HepG2 (cell line): Measurements from ENCODE around the gene GPR62. TPM values are rescaled to one million over a fixed set of nuclear protein-coding genes. Genes with fewer than 3 reads are reported as not detected.

ENCODE experiments used
- AKAP8 ChIP-seq: sonication (generic); formaldehyde crosslinking; IDR thresholded peaks from 2 replicates; pipeline ENCODE4 v1.5.1; 2020; ENCODE audit warnings: mild to moderate bottlenecking, missing genetic modification reagents
- CREM ChIP-seq, 2 experiments: sonication (generic) in 1 of 2; formaldehyde crosslinking in 1 of 2; IDR thresholded peaks; 2 replicates each; pipeline versions ENCODE4 v1.4.0 to v1.6.1; 2016 to 2020; ENCODE audit warnings: antibody characterized with exemption in 1 of 2, mild to moderate bottlenecking in 1 of 2, missing genetic modification reagents in 1 of 2
- GATA4 ChIP-seq: sonication (generic); IDR thresholded peaks from 2 replicates; pipeline ENCODE4 v1.6.1; 2016; ENCODE audit warnings: antibody characterized with exemption, low read depth, borderline replicate concordance
- HNF4A ChIP-seq: sonication (generic); formaldehyde crosslinking; IDR thresholded peaks from 2 replicates; pipeline ENCODE4 v1.4.0; 2020; ENCODE audit warnings: missing genetic modification reagents
- LCORL ChIP-seq, 2 experiments: fragments of 450-650 bp in 1 of 2; sonication (generic) in 1 of 2; formaldehyde crosslinking in 1 of 2; IDR thresholded peaks; 2 replicates each; pipeline versions ENCODE4 v1.5.0 to v1.6.1; 2017 to 2020; ENCODE audit warnings: antibody characterized with exemption in 1 of 2, missing genetic modification reagents in 1 of 2
- MXD4 ChIP-seq: IDR thresholded peaks from 2 replicates; pipeline ENCODE4 v1.6.1; 2016; ENCODE audit warnings: mild to moderate bottlenecking, missing biosample characterization, missing genetic modification reagents
- MYC ChIP-seq: sonication (generic); formaldehyde crosslinking; IDR thresholded peaks from 2 replicates; pipeline ENCODE4 v1.9.0; 2021; ENCODE audit warnings: missing genetic modification reagents, borderline replicate concordance
- NFIC ChIP-seq: IDR thresholded peaks from 2 replicates; pipeline ENCODE4 v1.6.1; 2012; ENCODE audit warnings: mild to moderate bottlenecking, low read length, inconsistent platforms
- ZBTB38 ChIP-seq: sonication (generic); formaldehyde crosslinking; IDR thresholded peaks from 2 replicates; pipeline ENCODE4 v1.5.1; 2020; ENCODE audit warnings: mild to moderate bottlenecking, missing genetic modification reagents
- ZNF496 ChIP-seq: sonication (generic); formaldehyde crosslinking; IDR thresholded peaks from 2 replicates; pipeline ENCODE4 v1.8.1; 2023; ENCODE audit warnings: mild to moderate bottlenecking, moderate library complexity, missing genetic modification reagents; ENCODE audit not compliant: insufficient replicate concordance
- ZNF562 ChIP-seq: sonication (generic); formaldehyde crosslinking; IDR thresholded peaks from 2 replicates; pipeline ENCODE4 v1.8.0; 2022; ENCODE audit warnings: missing genetic modification reagents, borderline replicate concordance
- ZNF607 ChIP-seq: sonication (generic); formaldehyde crosslinking; IDR thresholded peaks from 2 replicates; pipeline ENCODE4 v1.5.1; 2020; ENCODE audit warnings: missing genetic modification reagents, mild to moderate bottlenecking, borderline replicate concordance
- ZNF749 ChIP-seq: sonication (generic); formaldehyde crosslinking; IDR thresholded peaks from 2 replicates; pipeline ENCODE4 v1.8.0; 2022; ENCODE audit warnings: mild to moderate bottlenecking, missing genetic modification reagents, moderate library complexity, borderline replicate concordance
- polyA plus RNA-seq, 8 experiments: library from polyadenylated mRNA; depleted of rRNA in 3 of 8; stranded (reverse) in 7 of 8; unstranded in 1 of 8; fragments of >200 nt; fragmentation: Illumina TruSeq in 4 of 8; extraction: Trizol in 4 of 8; gene quantifications; 2 replicates each; pipeline versions ENCODE4 v1.2.1 to v1.2.3, GENCODE V29; 2011 to 2016; ENCODE audit warnings: low read depth in 4 of 8, missing spikeins in 1 of 8, mixed read lengths in 1 of 8; ENCODE audit not compliant: insufficient read depth in 1 of 8
- total RNA-seq, 5 experiments: library from RNA; depleted of rRNA; stranded (reverse); fragments of >200 nt; fragmentation: Illumina TruSeq; extraction: Trizol; gene quantifications; 2 replicates each; pipeline ENCODE4 v1.2.3, GENCODE V29; 2016; ENCODE audit warnings: low read depth in 1 of 5
- TF ChIP-seq, protein P1 (sequence below), 2 experiments: sonication (generic) in 1 of 2; formaldehyde crosslinking in 1 of 2; IDR thresholded peaks; 2 replicates each; pipeline versions ENCODE4 v1.5.1 to v1.6.1; 2011 to 2020; ENCODE audit warnings: borderline replicate concordance in 1 of 2, low read depth in 1 of 2, low read length in 1 of 2, mild to moderate bottlenecking in 1 of 2, missing genetic modification reagents in 1 of 2, moderate library complexity in 1 of 2
- TF ChIP-seq, protein P2 (sequence below): sonication (generic); formaldehyde crosslinking; IDR thresholded peaks from 2 replicates; pipeline ENCODE4 v1.4.0; 2020; ENCODE audit warnings: missing genetic modification reagents
- TF ChIP-seq, protein P3 (sequence below): sonication (generic); formaldehyde crosslinking; IDR thresholded peaks from 2 replicates; pipeline ENCODE4 v1.5.1; 2020; ENCODE audit warnings: missing genetic modification reagents, mild to moderate bottlenecking, borderline replicate concordance
- TF ChIP-seq, protein P4 (sequence below): sonication (generic); formaldehyde crosslinking; conservative IDR thresholded peaks from 2 replicates; pipeline ENCODE4 v1.4.0; 2020; ENCODE audit warnings: mild to moderate bottlenecking, missing genetic modification reagents, moderate library complexity

GPR62 gene
- total and polyA plus RNA-seq, 2 of the 13 experiments (the other 11 are each of a cell fraction or from before 2014, with no cell fraction given): not detected

DNA sequence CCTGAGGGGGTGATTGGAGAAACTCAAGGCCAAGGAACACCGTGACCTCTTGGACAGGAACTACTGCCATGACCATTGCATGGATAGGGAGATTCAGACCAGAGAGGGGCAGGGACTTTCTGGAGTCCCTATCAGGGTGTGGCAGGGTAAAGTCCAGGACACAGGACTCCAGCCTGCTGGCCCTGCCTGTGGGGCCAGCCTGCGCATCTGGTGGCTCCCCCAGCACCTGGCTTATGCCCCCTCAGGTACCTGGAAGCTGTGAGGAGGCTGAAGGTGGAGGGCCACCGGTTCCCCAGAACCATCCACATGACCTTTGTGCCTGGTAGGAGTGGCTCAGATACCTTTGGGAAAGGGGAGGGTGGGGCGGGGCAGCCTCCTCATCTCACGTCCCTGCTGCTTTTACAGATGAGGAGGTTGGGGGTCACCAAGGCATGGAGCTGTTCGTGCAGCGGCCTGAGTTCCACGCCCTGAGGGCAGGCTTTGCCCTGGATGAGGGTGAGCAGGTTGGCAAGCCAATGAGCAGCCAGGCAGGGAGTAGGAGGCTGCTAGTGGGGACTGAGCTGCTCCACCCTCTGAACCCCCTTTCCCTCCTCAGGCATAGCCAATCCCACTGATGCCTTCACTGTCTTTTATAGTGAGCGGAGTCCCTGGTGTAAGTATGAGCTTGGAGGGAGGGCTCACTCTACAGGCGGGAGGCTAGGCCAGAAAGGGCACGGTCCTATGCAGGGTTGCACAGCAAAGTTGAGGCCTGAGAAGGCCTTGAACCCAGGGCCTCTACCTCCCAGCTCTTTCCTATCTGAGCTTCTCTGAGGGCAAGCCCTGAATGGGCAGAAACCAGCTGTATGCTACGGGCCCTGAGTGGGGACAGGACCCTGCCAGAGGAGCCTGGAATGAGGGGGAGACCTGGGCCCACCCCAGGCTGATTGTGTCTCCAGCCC, 31.1 kb downstream of the GPR62 start (continued):
- TF ChIP-seq ZNF496 (CRISPR knock-in tag): no peak
- TF ChIP-seq, protein P1, sequence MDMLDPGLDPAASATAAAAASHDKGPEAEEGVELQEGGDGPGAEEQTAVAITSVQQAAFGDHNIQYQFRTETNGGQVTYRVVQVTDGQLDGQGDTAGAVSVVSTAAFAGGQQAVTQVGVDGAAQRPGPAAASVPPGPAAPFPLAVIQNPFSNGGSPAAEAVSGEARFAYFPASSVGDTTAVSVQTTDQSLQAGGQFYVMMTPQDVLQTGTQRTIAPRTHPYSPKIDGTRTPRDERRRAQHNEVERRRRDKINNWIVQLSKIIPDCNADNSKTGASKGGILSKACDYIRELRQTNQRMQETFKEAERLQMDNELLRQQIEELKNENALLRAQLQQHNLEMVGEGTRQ (IDR thresholded peaks at IDR 0.05; ENCODE audit: low read depth, low read length): no peak
- TF ChIP-seq, protein P1 (CRISPR knock-in tag; IDR thresholded peaks at IDR 0.05; ENCODE audit: borderline replicate concordance): no peak
- TF ChIP-seq NFIC: no peak
- TF ChIP-seq, protein P2, sequence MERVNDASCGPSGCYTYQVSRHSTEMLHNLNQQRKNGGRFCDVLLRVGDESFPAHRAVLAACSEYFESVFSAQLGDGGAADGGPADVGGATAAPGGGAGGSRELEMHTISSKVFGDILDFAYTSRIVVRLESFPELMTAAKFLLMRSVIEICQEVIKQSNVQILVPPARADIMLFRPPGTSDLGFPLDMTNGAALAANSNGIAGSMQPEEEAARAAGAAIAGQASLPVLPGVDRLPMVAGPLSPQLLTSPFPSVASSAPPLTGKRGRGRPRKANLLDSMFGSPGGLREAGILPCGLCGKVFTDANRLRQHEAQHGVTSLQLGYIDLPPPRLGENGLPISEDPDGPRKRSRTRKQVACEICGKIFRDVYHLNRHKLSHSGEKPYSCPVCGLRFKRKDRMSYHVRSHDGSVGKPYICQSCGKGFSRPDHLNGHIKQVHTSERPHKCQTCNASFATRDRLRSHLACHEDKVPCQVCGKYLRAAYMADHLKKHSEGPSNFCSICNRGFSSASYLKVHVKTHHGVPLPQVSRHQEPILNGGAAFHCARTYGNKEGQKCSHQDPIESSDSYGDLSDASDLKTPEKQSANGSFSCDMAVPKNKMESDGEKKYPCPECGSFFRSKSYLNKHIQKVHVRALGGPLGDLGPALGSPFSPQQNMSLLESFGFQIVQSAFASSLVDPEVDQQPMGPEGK (CRISPR knock-in tag): peak; percentile 63
- no peak for TF ChIP-seq ZBTB38 (CRISPR knock-in tag)
- TF ChIP-seq, protein P3, sequence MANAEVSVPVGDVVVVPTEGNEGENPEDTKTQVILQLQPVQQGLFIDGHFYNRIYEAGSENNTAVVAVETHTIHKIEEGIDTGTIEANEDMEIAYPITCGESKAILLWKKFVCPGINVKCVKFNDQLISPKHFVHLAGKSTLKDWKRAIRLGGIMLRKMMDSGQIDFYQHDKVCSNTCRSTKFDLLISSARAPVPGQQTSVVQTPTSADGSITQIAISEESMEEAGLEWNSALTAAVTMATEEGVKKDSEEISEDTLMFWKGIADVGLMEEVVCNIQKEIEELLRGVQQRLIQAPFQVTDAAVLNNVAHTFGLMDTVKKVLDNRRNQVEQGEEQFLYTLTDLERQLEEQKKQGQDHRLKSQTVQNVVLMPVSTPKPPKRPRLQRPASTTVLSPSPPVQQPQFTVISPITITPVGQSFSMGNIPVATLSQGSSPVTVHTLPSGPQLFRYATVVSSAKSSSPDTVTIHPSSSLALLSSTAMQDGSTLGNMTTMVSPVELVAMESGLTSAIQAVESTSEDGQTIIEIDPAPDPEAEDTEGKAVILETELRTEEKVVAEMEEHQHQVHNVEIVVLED (CRISPR knock-in tag): no peak
- no peak for TF ChIP-seq MXD4 (CRISPR knock-in tag)
- no peak for TF ChIP-seq LCORL (IDR thresholded peaks at IDR 0.05)
- TF ChIP-seq LCORL (CRISPR knock-in tag; IDR thresholded peaks at IDR 0.05): peak; percentile 28; the same call in 1 of the 2 replicates
- TF ChIP-seq, protein P4, sequence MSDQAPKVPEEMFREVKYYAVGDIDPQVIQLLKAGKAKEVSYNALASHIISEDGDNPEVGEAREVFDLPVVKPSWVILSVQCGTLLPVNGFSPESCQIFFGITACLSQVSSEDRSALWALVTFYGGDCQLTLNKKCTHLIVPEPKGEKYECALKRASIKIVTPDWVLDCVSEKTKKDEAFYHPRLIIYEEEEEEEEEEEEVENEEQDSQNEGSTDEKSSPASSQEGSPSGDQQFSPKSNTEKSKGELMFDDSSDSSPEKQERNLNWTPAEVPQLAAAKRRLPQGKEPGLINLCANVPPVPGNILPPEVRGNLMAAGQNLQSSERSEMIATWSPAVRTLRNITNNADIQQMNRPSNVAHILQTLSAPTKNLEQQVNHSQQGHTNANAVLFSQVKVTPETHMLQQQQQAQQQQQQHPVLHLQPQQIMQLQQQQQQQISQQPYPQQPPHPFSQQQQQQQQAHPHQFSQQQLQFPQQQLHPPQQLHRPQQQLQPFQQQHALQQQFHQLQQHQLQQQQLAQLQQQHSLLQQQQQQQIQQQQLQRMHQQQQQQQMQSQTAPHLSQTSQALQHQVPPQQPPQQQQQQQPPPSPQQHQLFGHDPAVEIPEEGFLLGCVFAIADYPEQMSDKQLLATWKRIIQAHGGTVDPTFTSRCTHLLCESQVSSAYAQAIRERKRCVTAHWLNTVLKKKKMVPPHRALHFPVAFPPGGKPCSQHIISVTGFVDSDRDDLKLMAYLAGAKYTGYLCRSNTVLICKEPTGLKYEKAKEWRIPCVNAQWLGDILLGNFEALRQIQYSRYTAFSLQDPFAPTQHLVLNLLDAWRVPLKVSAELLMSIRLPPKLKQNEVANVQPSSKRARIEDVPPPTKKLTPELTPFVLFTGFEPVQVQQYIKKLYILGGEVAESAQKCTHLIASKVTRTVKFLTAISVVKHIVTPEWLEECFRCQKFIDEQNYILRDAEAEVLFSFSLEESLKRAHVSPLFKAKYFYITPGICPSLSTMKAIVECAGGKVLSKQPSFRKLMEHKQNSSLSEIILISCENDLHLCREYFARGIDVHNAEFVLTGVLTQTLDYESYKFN (CRISPR knock-in tag): peak; percentile 43
- TF ChIP-seq CREM (IDR thresholded peaks at IDR 0.05): no peak
- no peak for TF ChIP-seq CREM (CRISPR knock-in tag; IDR thresholded peaks at IDR 0.05)
- peak; percentile 77 for TF ChIP-seq HNF4A (CRISPR knock-in tag)
- no peak for TF ChIP-seq GATA4
- TF ChIP-seq AKAP8 (CRISPR knock-in tag): 0 out of 2 replicates have a peak, but pooled peaks have one; percentile 65
- no peak for TF ChIP-seq ZNF749 (CRISPR knock-in tag)
- no peak for TF ChIP-seq ZNF562 (CRISPR knock-in tag)
- no peak for TF ChIP-seq ZNF607 (CRISPR knock-in tag)
- TF ChIP-seq MYC: peak; percentile 43; the same call in 1 of the 2 replicates
